Stimulated activated naive CD4-positive, alpha-beta T cell (primary cell): ENCODE results near the gene EME2.

Source experiments
- DNase-seq, 6 experiments: peaks; one replicate each; lab custom pipeline; 2025; lab: John Stamatoyannopoulos, UW

Gene EME2

DNA sequence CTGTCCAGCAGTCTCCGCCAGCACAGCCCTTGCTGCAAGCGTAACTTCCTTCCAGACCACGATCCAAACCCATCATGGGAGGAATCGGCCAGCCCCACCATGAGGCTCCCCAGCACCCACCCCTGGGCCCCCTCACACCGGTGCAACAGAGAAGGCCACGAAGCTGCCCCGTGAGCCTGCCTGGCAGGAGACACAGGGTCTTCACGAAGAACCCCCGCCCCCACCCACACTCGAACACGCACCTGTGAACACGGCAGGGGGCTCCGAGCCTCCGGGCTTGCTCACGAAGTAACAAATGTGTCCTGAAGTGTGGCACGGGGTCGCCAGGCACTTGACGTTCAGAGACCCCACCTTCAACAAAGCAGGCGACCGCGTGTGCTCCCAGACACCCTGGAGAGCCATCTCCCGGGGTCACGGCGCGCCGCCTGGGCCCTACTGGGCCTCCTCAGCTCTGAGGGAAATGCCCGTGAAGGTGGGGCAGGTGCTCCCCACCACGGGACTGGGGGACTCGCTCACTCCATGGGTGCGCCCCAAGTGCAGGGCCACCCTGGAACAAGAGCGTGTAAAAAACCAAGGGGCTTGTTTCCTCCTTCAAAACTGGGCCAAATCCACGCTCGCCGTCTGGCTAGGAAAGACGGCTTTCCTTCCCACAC, 46.4 kb downstream of the EME2 start:
- DNase-seq = no peak

DNA sequence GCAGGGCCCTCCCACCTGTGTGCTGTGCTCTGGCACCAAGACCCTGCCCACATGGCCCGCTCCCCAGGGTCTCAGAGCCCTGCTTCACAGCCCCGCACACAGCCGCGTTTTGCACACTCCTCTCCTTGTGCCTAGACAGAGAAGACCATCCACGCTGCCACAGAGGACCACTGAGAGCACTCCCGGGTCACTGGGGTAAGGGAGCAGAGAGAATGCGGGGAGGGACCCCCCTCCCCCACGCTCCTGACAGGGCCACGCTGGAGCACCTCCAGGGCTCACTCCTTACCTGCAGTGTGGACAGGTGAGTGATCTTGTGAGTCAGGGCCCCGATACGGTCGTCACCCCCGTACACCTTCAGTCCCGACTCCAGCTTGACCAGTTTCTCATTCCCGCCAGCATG, 47.0 kb downstream of the EME2 start:
- DNase-seq = no peak

DNA sequence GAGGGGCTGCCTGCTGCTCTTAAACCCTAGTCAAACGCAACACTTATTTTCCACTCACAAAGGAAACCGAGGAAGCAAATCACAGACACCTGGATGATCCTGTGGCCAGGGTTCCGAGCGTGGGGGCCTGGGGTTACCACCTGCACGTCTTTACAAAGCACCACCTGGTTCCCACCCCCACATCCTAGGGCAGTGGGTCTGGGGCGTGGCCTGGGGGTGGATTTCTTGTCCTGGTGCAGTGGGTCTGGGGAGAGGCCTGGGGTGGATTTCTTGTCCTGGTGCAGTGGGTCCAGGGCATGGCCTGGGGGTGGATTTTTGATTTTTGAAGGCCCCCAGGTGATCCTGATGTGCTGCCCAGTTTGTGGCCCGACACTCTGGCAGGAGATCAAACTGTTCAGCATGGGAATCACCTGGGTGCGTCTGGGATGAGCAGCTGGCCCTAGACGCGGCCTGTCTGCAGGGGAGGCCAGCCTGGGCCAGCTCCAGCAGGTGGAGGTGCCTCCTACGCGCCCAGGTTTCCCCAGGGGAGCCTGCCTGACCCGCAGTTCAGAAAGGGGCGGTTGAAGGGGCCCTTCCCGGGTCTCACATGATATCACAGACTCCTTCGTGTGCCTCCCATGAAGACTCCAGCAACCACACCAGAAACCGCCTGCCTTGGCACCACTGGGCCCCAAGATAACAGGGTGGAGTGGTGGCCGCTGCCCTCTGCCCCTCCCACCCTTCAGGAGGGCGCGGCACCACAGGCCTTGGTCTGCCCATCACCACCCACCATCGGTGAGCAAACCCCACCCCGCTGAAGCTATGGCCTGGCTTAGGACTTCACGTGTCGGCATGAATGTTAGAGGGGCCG, 47.7 kb downstream of the EME2 start:
- no peak for DNase-seq

DNA sequence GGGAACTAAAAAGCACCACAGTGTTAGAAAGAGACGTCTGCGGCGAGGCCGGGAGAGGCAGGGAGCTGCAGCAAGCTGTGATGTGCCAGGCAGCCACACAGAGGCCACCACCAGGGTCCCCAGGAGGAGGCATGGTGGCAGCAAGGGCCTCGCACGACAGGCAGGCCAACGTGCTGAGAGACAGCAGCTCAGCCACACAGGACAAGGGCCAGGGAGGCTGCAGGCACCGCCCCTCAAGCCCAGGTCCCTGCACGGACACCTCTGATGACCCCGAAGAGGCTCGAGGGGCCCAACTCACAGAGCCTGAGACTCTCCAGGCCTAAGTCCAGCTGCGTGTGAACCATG, 48.3 kb downstream of the EME2 start:
- no peak for DNase-seq

DNA sequence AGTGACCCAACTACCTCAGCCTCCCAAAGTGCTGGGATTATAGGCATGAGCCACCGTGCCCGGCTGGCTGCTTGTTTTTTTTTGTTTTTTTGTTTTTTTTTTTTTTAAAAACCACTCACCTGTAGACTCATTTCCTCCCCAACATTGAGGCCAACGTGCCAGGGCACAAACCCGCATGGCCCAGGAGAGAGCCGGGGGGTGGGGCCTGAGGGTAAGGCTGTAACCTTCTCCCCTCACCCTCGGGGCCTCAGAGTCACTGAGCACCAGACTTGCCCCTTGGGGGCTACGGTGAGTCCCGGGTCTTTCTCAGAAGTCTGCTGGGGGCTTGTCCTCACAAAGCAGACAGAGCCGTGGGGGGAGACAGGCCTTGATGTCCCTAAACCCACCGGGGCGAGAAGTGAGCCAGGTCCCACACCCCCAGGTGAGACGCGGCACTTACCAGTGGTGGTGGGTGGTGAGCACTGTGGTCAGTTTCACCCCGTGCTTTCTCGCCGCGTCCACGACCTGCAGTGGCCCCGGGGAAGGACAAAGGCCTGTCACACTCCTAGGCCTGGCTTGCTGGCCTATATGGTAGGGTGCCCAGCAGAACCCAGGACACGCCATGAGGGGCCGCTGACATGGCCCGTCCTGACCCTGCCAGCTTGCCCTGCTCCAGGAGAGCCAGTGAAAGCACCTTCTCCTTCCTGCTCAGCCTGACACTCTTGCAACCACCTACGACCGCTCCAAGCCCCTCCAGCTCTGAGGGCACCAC, 49.4 kb downstream of the EME2 start:
- DNase-seq = no peak

DNA sequence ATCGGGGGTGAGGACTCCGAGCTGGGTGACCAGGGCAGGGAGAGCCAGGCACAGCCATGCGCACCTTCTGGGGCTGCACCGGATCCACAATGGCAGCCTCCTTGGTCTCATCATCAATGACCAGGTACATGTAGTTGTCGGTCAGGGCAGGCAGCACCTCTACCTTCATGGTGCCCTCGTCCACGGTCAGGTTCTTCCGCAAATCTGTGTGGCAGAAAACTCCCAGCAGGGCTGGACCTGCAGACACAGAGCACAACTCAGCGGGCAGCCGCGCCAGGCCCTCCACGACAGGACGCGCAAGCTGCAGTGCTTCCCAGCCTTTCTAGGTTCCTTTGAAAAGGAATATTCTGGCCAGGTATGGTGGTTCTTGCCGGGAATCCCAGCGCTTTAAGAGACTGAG, 50.2 kb downstream of the EME2 start:
- DNase-seq = no peak

DNA sequence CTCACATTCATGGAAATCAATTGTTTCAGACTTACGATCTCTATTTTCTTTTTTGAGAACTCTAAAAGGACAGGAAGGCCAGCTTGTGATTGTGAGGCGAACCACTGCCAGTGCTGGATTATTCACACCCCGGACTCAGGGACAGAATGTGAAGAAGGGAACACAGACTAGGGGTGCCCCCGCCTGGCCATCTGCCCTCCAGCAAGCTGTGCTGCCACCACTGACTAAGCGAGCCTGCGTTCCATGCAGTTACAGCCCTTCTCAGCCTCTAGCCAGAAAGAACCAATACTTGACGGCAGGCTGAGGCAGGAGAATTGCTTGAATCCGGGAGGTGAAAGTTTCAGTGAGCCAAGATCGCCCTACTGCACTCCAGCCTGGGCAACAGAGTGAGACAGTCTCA, 51.2 kb downstream of the EME2 start:
- no peak for DNase-seq

DNA sequence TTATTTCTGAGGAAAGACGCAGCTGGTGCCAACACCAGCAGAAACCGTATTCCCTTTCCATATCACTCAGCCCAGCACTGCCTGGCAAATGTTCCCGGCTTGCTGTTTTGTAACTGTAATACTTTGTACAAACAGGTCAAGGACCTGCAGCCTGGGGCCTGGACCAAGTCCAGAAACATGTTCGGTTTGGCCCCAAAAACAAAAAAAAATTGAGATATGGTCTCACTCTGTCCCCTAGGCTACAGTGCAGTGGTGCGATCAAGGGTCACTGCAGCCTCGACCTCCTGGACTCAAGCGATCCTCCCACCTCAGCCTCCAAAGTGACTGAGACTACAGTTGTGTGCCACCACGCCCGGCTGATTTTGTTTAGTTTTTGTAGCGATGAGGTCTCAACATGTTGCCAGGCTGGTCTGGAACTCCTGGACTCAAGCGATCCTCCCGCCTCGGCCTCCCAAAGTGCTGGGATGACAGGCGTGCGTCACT, 52.8 kb downstream of the EME2 start:
- DNase-seq = no peak
